RKO (cell line): ENCODE results near the gene CTDSPL2.
A peak's percentile ranks its signal among the peaks of the same experiment; 100 is the strongest.
"Not testable (repeated sequence)": the region's sequence is repeated elsewhere in the genome, so short reads cannot be mapped to it uniquely, and the experiment has no call there.

Experiments
- DNase-seq: peaks from one replicate; pipeline ENCODE4 v3.0.0-alpha.2; 2016; ENCODE audit warnings: low spot score

Gene CTDSPL2

GRCh38 chr15:44541282-44541958 is 114.0 kb downstream of the CTDSPL2 start:
- DNase-seq = peak; percentile 65

- DNase-seq = no peak
These were observed 115.2 kb downstream of the CTDSPL2 start for GRCh38 chr15:44542596-44542995.

- not testable (repeated sequence) for DNase-seq
These were observed 117.3 kb downstream of the CTDSPL2 start for GRCh38 chr15:44544745-44545144.

- DNase-seq = peak; percentile 42
These were observed 118.7 kb downstream of the CTDSPL2 start for GRCh38 chr15:44545913-44546802.

GRCh38 chr15:44549152-44549551 is 121.7 kb downstream of the CTDSPL2 start:
- DNase-seq = not testable (repeated sequence)

GRCh38 chr15:44550256-44550655 is 122.8 kb downstream of the CTDSPL2 start:
- DNase-seq = peak; percentile 64

- DNase-seq = no peak
These were observed 123.3 kb downstream of the CTDSPL2 start for GRCh38 chr15:44550734-44551133.

GRCh38 chr15:44554934-44555723 is 127.7 kb downstream of the CTDSPL2 start:
- no peak for DNase-seq

- DNase-seq = not testable (repeated sequence)
These were observed 133.5 kb downstream of the CTDSPL2 start for GRCh38 chr15:44560926-44561325.

GRCh38 chr15:44565387-44566154 is 138.1 kb downstream of the CTDSPL2 start:
- no peak for DNase-seq

GRCh38 chr15:44566155-44566540 is 138.7 kb downstream of the CTDSPL2 start:
- no peak for DNase-seq

- no peak for DNase-seq
These were observed 140.9 kb downstream of the CTDSPL2 start for GRCh38 chr15:44568338-44568737.

- no peak for DNase-seq
These were observed 141.9 kb downstream of the CTDSPL2 start for GRCh38 chr15:44569316-44569715.

- no peak for DNase-seq
These were observed 142.9 kb downstream of the CTDSPL2 start for GRCh38 chr15:44570361-44570760.

- DNase-seq = no peak
These were observed 146.0 kb downstream of the CTDSPL2 start for GRCh38 chr15:44573386-44573785.

GRCh38 chr15:44574734-44575133 is 147.3 kb downstream of the CTDSPL2 start:
- no peak for DNase-seq
